Skeletal muscle tissue (tissue), 4 donors: ENCODE data around the gene ULBP3. TPM values are rescaled to one million over a fixed set of nuclear protein-coding genes. Genes with fewer than 3 reads are reported as not detected.
"Not testable (repeated sequence)": the region's sequence is repeated elsewhere in the genome, so short reads cannot be mapped to it uniquely, and the experiment has no call there.

Experiments
- H3K27ac ChIP-seq: one replicate; pipeline ENCODE4 v1.7.0; 2013; ENCODE audit warnings: mild to moderate bottlenecking, low read depth, low read length, inconsistent platforms
- H3K27me3 ChIP-seq, 3 donors: one replicate each; pipeline ENCODE4 v1.7.0; 2013; ENCODE audit warnings: low read length in 3 of 3; ENCODE audit not compliant: control insufficient read depth in 3 of 3, insufficient read depth in 3 of 3
- H3K36me3 ChIP-seq, 3 donors: one replicate each; pipeline ENCODE4 v1.7.0; 2013; ENCODE audit warnings: low read length in 3 of 3; ENCODE audit not compliant: control insufficient read depth in 3 of 3, insufficient read depth in 3 of 3
- H3K4me1 ChIP-seq, 3 donors: one replicate each; pipeline ENCODE4 v1.7.0; 2013; ENCODE audit warnings: low read length in 3 of 3, mild to moderate bottlenecking in 3 of 3; ENCODE audit not compliant: control insufficient read depth in 3 of 3, insufficient read depth in 3 of 3
- H3K4me3 ChIP-seq, 3 donors: one replicate each; pipeline ENCODE4 v1.7.0; 2013; ENCODE audit warnings: low read length in 3 of 3
- H3K9ac ChIP-seq, 3 donors: one replicate each; pipeline ENCODE4 v1.7.0; 2013; ENCODE audit warnings: low read length in 3 of 3, mild to moderate bottlenecking in 3 of 3, moderate library complexity in 2 of 3, low read depth in 1 of 3
- H3K9me3 ChIP-seq, 3 donors: one replicate each; pipeline ENCODE4 v1.7.0; 2013; ENCODE audit warnings: low read length in 3 of 3; ENCODE audit not compliant: control insufficient read depth in 3 of 3
- total RNA-seq: library from RNA; depleted of rRNA; stranded (reverse); fragments of >200 nt; gene quantifications from one replicate; pipeline ENCODE4 v1.2.3, GENCODE V29; 2014
- donor health status: Osteomylitis.

ULBP3 gene
- total RNA-seq, 1 donor from 2014 or later = 1.0 TPM

GRCh38 chr6:150079604-150080003 lies 10.7 kb upstream of the ULBP3 start:
- Histone ChIP-seq H3K27me3 (peaks cover 0 to 6% (median 2%) of the 10 kb centered on the region in 3 donors), H3K9ac (no peak overlapping the region), H3K36me3 (no peaks in the 10 kb centered on the region), H3K9me3 (no peaks in the 10 kb centered on the region), H3K27ac (no peak overlapping the region), H3K4me1 (no peaks in the 10 kb centered on the region), H3K4me3 (no peak overlapping the region)

GRCh38 chr6:150078788-150079187 lies 9.9 kb upstream of the ULBP3 start:
- Histone ChIP-seq H3K4me3 (no peak overlapping the region), H3K36me3 (no peaks in the 10 kb centered on the region), H3K9me3 (no peaks in the 10 kb centered on the region), H3K27me3 (peaks cover 0 to 3% (median 0%) of the 10 kb centered on the region in 3 donors), H3K9ac (no peak overlapping the region), H3K27ac (no peak overlapping the region), H3K4me1 (no peaks in the 10 kb centered on the region)

GRCh38 chr6:150076196-150076893 lies 7.4 kb upstream of the ULBP3 start:
- no peaks in the 10 kb centered on the region for H3K9me3 ChIP-seq

GRCh38 chr6:150075034-150075421 lies 6.1 kb upstream of the ULBP3 start:
- H3K27me3 ChIP-seq = peaks cover 0 to 4% (median 0%) of the 10 kb centered on the region in 3 donors
- no peak overlapping the region for H3K27ac ChIP-seq

More at GRCh38 chr6:150076196-150076893, 7.4 kb upstream of the ULBP3 start:
- Histone ChIP-seq H3K9ac (no peak overlapping the region), H3K27me3 (peaks cover 0 to 4% (median 0%) of the 10 kb centered on the region in 3 donors), H3K4me1 (peaks cover 0 to 2% (median 0%) of the 10 kb centered on the region in 3 donors), H3K4me3 (no peak overlapping the region), H3K27ac (no peak overlapping the region), H3K36me3 (no peaks in the 10 kb centered on the region)

GRCh38 chr6:150074396-150075033 lies 5.6 kb upstream of the ULBP3 start:
- H3K27me3 ChIP-seq, H3K9me3 ChIP-seq, H3K4me1 ChIP-seq, H3K4me3 ChIP-seq, H3K27ac ChIP-seq, H3K9ac ChIP-seq, H3K36me3 ChIP-seq: not testable (repeated sequence)

More at GRCh38 chr6:150075034-150075421, 6.1 kb upstream of the ULBP3 start:
- Histone ChIP-seq H3K36me3 (no peaks in the 10 kb centered on the region), H3K9me3 (no peaks in the 10 kb centered on the region), H3K4me3 (no peak overlapping the region), H3K4me1 (peaks cover 0 to 2% (median 0%) of the 10 kb centered on the region in 3 donors), H3K9ac (no peak overlapping the region)

GRCh38 chr6:150072201-150072600 lies 3.3 kb upstream of the ULBP3 start:
- peaks cover 0 to 4% (median 1%) of the 10 kb centered on the region in 3 donors for H3K27me3 ChIP-seq
- no peaks in the 10 kb centered on the region for H3K9me3 ChIP-seq
- peaks cover 3 to 7% (median 6%) of the 10 kb centered on the region in 3 donors for H3K4me1 ChIP-seq
- H3K9ac ChIP-seq = no peak overlapping the region
- no peak overlapping the region for H3K4me3 ChIP-seq
- no peak overlapping the region for H3K27ac ChIP-seq
- no peaks in the 10 kb centered on the region for H3K36me3 ChIP-seq

GRCh38 chr6:150070236-150070818 lies 1.4 kb upstream of the ULBP3 start:
- Histone ChIP-seq H3K9me3 (no peaks in the 10 kb centered on the region), H3K27ac (no peak overlapping the region), H3K36me3 (no peaks in the 10 kb centered on the region), H3K27me3 (peaks cover 3 to 6% (median 5%) of the 10 kb centered on the region in 3 donors), H3K4me3 (no peak overlapping the region), H3K9ac (no peak overlapping the region), H3K4me1 (peaks cover 3 to 7% (median 6%) of the 10 kb centered on the region in 3 donors)

GRCh38 chr6:150069706-150070105 lies 785 bp upstream of the ULBP3 start:
- no peaks in the 10 kb centered on the region for H3K9me3 ChIP-seq
- peak overlapping the region in 1 of 3 donors; percentile 30 for H3K4me3 ChIP-seq
- no peaks in the 10 kb centered on the region for H3K36me3 ChIP-seq
- H3K27me3 ChIP-seq = peaks cover 3 to 6% (median 5%) of the 10 kb centered on the region in 3 donors
- H3K9ac ChIP-seq = peak overlapping the region in 1 of 3 donors; percentile 60
- H3K27ac ChIP-seq = no peak overlapping the region
- H3K4me1 ChIP-seq = peaks cover 3 to 7% (median 6%) of the 10 kb centered on the region in 3 donors

GRCh38 chr6:150068151-150068550 lies 770 bp downstream of the ULBP3 start:
- no peaks in the 10 kb centered on the region for H3K36me3 ChIP-seq
- peak overlapping the region; percentile 59 to 76 (median 66) for H3K4me3 ChIP-seq
- no peak overlapping the region for H3K27ac ChIP-seq

GRCh38 chr6:150065083-150065482 lies 3.8 kb downstream of the ULBP3 start:
- Histone ChIP-seq H3K36me3 (no peaks in the 10 kb centered on the region), H3K27ac (no peak overlapping the region), H3K9me3 (no peaks in the 10 kb centered on the region), H3K27me3 (peaks cover 2 to 5% (median 3%) of the 10 kb centered on the region in 3 donors), H3K4me3 (no peak overlapping the region), H3K9ac (no peak overlapping the region), H3K4me1 (peaks cover 3 to 6% (median 6%) of the 10 kb centered on the region in 3 donors)

More at GRCh38 chr6:150068151-150068550, 770 bp downstream of the ULBP3 start:
- H3K9me3 ChIP-seq = no peaks in the 10 kb centered on the region
- peaks cover 3 to 7% (median 6%) of the 10 kb centered on the region in 3 donors for H3K4me1 ChIP-seq
- peak overlapping the region; percentile 20 to 70 (median 47) for H3K9ac ChIP-seq
- peaks cover 3 to 6% (median 5%) of the 10 kb centered on the region in 3 donors for H3K27me3 ChIP-seq
